Neuronal stem cell (in vitro differentiated cells): Measurements from ENCODE around the gene FAM3A.

Experiments used
- DNase-seq: peaks from one replicate; pipeline ENCODE4 v3.0.0-alpha.2; 2013; ENCODE audit warnings: low spot score
- H2AFZ ChIP-seq: one replicate; pipeline ENCODE4 v1.6.1; 2013; ENCODE audit warnings: mild to moderate bottlenecking, low read length, inconsistent platforms
- H2AK5ac ChIP-seq: 2 replicates; pipeline ENCODE4 v1.6.1; 2013; ENCODE audit warnings: low read depth, mild to moderate bottlenecking, inconsistent platforms, low read length, moderate library complexity, mixed read lengths
- H2BK120ac ChIP-seq: 2 replicates; pipeline ENCODE4 v1.6.1; 2013; ENCODE audit warnings: low read depth, mild to moderate bottlenecking, inconsistent platforms, low read length, moderate library complexity, mixed read lengths
- H2BK12ac ChIP-seq: one replicate; pipeline ENCODE4 v1.6.1; 2013; ENCODE audit warnings: low read length, inconsistent platforms
- H2BK15ac ChIP-seq: 2 replicates; pipeline ENCODE4 v1.6.1; 2013; ENCODE audit warnings: mild to moderate bottlenecking, low read length, inconsistent platforms, mixed read lengths
- H2BK5ac ChIP-seq: one replicate; pipeline ENCODE4 v1.6.1; 2013; ENCODE audit warnings: inconsistent platforms, mild to moderate bottlenecking, low read length, moderate library complexity
- H3K14ac ChIP-seq: one replicate; pipeline ENCODE4 v1.6.1; 2013; ENCODE audit warnings: low read length, inconsistent platforms
- H3K18ac ChIP-seq: 2 replicates; pipeline ENCODE4 v1.6.1; 2013; ENCODE audit warnings: low read length, inconsistent platforms
- H3K23ac ChIP-seq: 2 replicates; pipeline ENCODE4 v1.6.1; 2013; ENCODE audit warnings: low read depth, mild to moderate bottlenecking, mixed read lengths, low read length, inconsistent platforms; ENCODE audit not compliant: poor library complexity
- H3K27ac ChIP-seq: replicated peaks from 3 replicates; pipeline ENCODE4 v1.5.1; 2013; ENCODE audit warnings: low read length, inconsistent platforms
- H3K27me3 ChIP-seq, 3 experiments: 2 replicates each; pipeline ENCODE4 v1.6.1; 2013; ENCODE audit warnings: low read length in 3 of 3, mild to moderate bottlenecking in 2 of 3, inconsistent platforms in 1 of 3, low read depth in 1 of 3, mixed read lengths in 1 of 3, moderate library complexity in 1 of 3; ENCODE audit not compliant: control insufficient read depth in 3 of 3, insufficient read depth in 3 of 3
- H3K36me3 ChIP-seq, 2 donors: replicated peaks in 1 of 2; 2 replicates each; pipeline ENCODE4 v1.6.1; 2013; ENCODE audit warnings: low read length in 2 of 2; ENCODE audit not compliant: control insufficient read depth in 2 of 2, insufficient read depth in 2 of 2
- H3K4ac ChIP-seq: 2 replicates; pipeline ENCODE4 v1.6.1; 2013; ENCODE audit warnings: inconsistent platforms, mild to moderate bottlenecking, low read length, moderate library complexity
- H3K4me1 ChIP-seq, 2 donors: 1 replicate in 1 of 2; 2 replicates in 1 of 2; pipeline ENCODE4 v1.6.1; 2013; ENCODE audit warnings: low read length in 2 of 2, low read depth in 1 of 2; ENCODE audit not compliant: control insufficient read depth in 2 of 2, insufficient read depth in 1 of 2
- H3K4me2 ChIP-seq: one replicate; pipeline ENCODE4 v1.6.1; 2013; ENCODE audit warnings: mild to moderate bottlenecking, low read length, inconsistent platforms; ENCODE audit not compliant: insufficient read depth, poor library complexity, severe bottlenecking
- H3K4me3 ChIP-seq, 2 donors: 2 replicates each; pipeline ENCODE4 v1.5.1; 2013; ENCODE audit warnings: low read length in 2 of 2, mild to moderate bottlenecking in 2 of 2, inconsistent platforms in 1 of 2, moderate library complexity in 1 of 2
- H3K79me1 ChIP-seq: one replicate; pipeline ENCODE4 v1.6.1; 2013; ENCODE audit warnings: low read depth, mild to moderate bottlenecking, inconsistent platforms, low read length, moderate library complexity
- H3K9ac ChIP-seq: one replicate; pipeline ENCODE4 v1.6.1; 2013; ENCODE audit warnings: mild to moderate bottlenecking, low read depth, low read length, inconsistent platforms; ENCODE audit not compliant: poor library complexity
- H3K9me3 ChIP-seq, 2 donors: replicated peaks in 1 of 2; 2 replicates each; pipeline versions ENCODE3 to v1.6.1; 2013; ENCODE audit warnings: low read length in 2 of 2, mild to moderate bottlenecking in 2 of 2, inconsistent platforms in 1 of 2, low read depth in 1 of 2, mixed read lengths in 1 of 2, moderate library complexity in 1 of 2; ENCODE audit not compliant: control insufficient read depth in 2 of 2, insufficient read depth in 1 of 2
- H4K8ac ChIP-seq: one replicate; pipeline ENCODE4 v1.6.1; 2013; ENCODE audit warnings: low read depth, mild to moderate bottlenecking, inconsistent platforms, low read length, moderate library complexity
- H4K91ac ChIP-seq: one replicate; pipeline ENCODE4 v1.6.1; 2013; ENCODE audit warnings: low read length, low read depth, mild to moderate bottlenecking, inconsistent platforms; ENCODE audit not compliant: poor library complexity
- WGBS, 2 donors: extraction: QIAGEN DNeasy Blood & Tissue Kit; methylation state at CpG; one replicate each; pipeline ENCODE4 v1.1.7; 2013; ENCODE audit warnings: missing lambda C conversion rate in 2 of 2, mixed read lengths in 1 of 2; ENCODE audit not compliant: insufficient read length in 2 of 2, insufficient replicate concordance in 1 of 2; ENCODE audit errors: extremely low coverage in 2 of 2; 5-methylcytosine and 5-hydroxymethylcytosine counted together

FAM3A gene

GRCh38 chrX:154470434-154470833 lies 45.6 kb downstream of the FAM3A start:
- H3K79me1 ChIP-seq: peaks cover 2% of the 10 kb centered on the region

GRCh38 chrX:154469880-154470279 lies 46.2 kb downstream of the FAM3A start:
- peaks cover 2% of the 10 kb centered on the region for H3K79me1 ChIP-seq
- no CpG with 5 or more reads among the region's 18 CpGs for WGBS, 2 donors
- H2AK5ac ChIP-seq: no peak overlapping the region
- H3K4ac ChIP-seq: no peak overlapping the region
- no peak overlapping the region for H2BK15ac ChIP-seq
- H3K27me3 ChIP-seq: no peaks in the 10 kb centered on the region
- no peak overlapping the region for H2BK12ac ChIP-seq
- no peak overlapping the region for H3K9ac ChIP-seq
- no peak overlapping the region for H3K18ac ChIP-seq
- no peak overlapping the region for H3K4me3 ChIP-seq
- H4K8ac ChIP-seq: no peak overlapping the region
- no peak overlapping the region for H2BK120ac ChIP-seq
- H3K4me2 ChIP-seq: no peak overlapping the region
- no peak overlapping the region for H4K91ac ChIP-seq
- H2AFZ ChIP-seq: no peak overlapping the region
- peaks cover 15 to 76% of the 10 kb centered on the region in 2 donors for H3K36me3 ChIP-seq
- no peaks in the 10 kb centered on the region for H3K4me1 ChIP-seq
- H3K23ac ChIP-seq: no peak overlapping the region
- no peak overlapping the region for H3K14ac ChIP-seq
- H2BK5ac ChIP-seq: no peak overlapping the region
- H3K27ac ChIP-seq: no peak overlapping the region
- DNase-seq: no peak
- H3K9me3 ChIP-seq: no peaks in the 10 kb centered on the region

More at GRCh38 chrX:154470434-154470833, 45.6 kb downstream of the FAM3A start:
- H2AFZ ChIP-seq: no peak overlapping the region
- H2BK120ac ChIP-seq: no peak overlapping the region
- DNase-seq: no peak
- no CpG with 5 or more reads among the region's 14 CpGs for WGBS, 2 donors
- H3K4me3 ChIP-seq: no peak overlapping the region
- H3K14ac ChIP-seq: no peak overlapping the region
- H3K4me2 ChIP-seq: no peak overlapping the region
- no peak overlapping the region for H3K4ac ChIP-seq
- no peak overlapping the region for H2BK5ac ChIP-seq
- H3K23ac ChIP-seq: no peak overlapping the region
- H3K9ac ChIP-seq: no peak overlapping the region
- H3K9me3 ChIP-seq: no peaks in the 10 kb centered on the region
- peaks cover 15 to 70% of the 10 kb centered on the region in 2 donors for H3K36me3 ChIP-seq
- no peak overlapping the region for H4K8ac ChIP-seq
- no peak overlapping the region for H2BK15ac ChIP-seq
- H2AK5ac ChIP-seq: no peak overlapping the region
- H3K4me1 ChIP-seq: no peaks in the 10 kb centered on the region
- H3K18ac ChIP-seq: no peak overlapping the region
- H4K91ac ChIP-seq: no peak overlapping the region
- no peaks in the 10 kb centered on the region for H3K27me3 ChIP-seq
- no peak overlapping the region for H2BK12ac ChIP-seq
- no peak overlapping the region for H3K27ac ChIP-seq

- H3K9ac ChIP-seq: no peak overlapping the region
- no peak overlapping the region for H4K91ac ChIP-seq
- H2BK15ac ChIP-seq: no peak overlapping the region
- H3K36me3 ChIP-seq: peaks cover 15 to 81% of the 10 kb centered on the region in 2 donors
- no CpG with 5 or more reads among the region's 9 CpGs for whole genome bisulfite sequencing, 2 donors
- H4K8ac ChIP-seq: no peak overlapping the region
- no peak overlapping the region for H3K23ac ChIP-seq
- H3K4me3 ChIP-seq: no peak overlapping the region
- H3K4me1 ChIP-seq: no peaks in the 10 kb centered on the region
- H3K4ac ChIP-seq: no peak overlapping the region
- H3K9me3 ChIP-seq: no peaks in the 10 kb centered on the region
- H3K14ac ChIP-seq: no peak overlapping the region
- H2AFZ ChIP-seq: no peak overlapping the region
- H3K4me2 ChIP-seq: no peak overlapping the region
- H3K27ac ChIP-seq: no peak overlapping the region
- no peak overlapping the region for H2BK12ac ChIP-seq
- no peak for DNase-seq
- H2BK120ac ChIP-seq: no peak overlapping the region
- H3K79me1 ChIP-seq: peaks cover 2% of the 10 kb centered on the region
- no peaks in the 10 kb centered on the region for H3K27me3 ChIP-seq
- no peak overlapping the region for H2BK5ac ChIP-seq
- H3K18ac ChIP-seq: no peak overlapping the region
- H2AK5ac ChIP-seq: no peak overlapping the region
Measured at GRCh38 chrX:154469114-154469513, 46.9 kb downstream of the FAM3A start.

- Histone ChIP-seq H2AFZ (no peak overlapping the region), H3K23ac (no peak overlapping the region), H3K9ac (no peak overlapping the region), H3K4me1 (no peaks in the 10 kb centered on the region), H3K36me3 (peaks cover 16 to 75% of the 10 kb centered on the region in 2 donors), H4K8ac (no peak overlapping the region), H2AK5ac (no peak overlapping the region), H4K91ac (no peak overlapping the region), H2BK120ac (no peak overlapping the region), H3K4me2 (no peak overlapping the region), H3K14ac (no peak overlapping the region), H2BK15ac (no peak overlapping the region), H3K4me3 (no peak overlapping the region), H3K27ac (no peak overlapping the region), H2BK5ac (no peak overlapping the region), H3K27me3 (no peaks in the 10 kb centered on the region), H3K9me3 (no peaks in the 10 kb centered on the region), H3K79me1 (peaks cover 2% of the 10 kb centered on the region), H2BK12ac (no peak overlapping the region), H3K18ac (no peak overlapping the region), H3K4ac (no peak overlapping the region)
- no peak for DNase-seq
- no CpG with 5 or more reads among the region's 23 CpGs for WGBS, 2 donors
Measured at GRCh38 chrX:154468217-154468616, 47.8 kb downstream of the FAM3A start.
